Measurements from ENCODE around the gene ATG10.
"Not testable (repeated sequence)": the region's sequence is repeated elsewhere in the genome, so short reads cannot be mapped to it uniquely, and the experiment has no call there.

Gene ATG10

DNA sequence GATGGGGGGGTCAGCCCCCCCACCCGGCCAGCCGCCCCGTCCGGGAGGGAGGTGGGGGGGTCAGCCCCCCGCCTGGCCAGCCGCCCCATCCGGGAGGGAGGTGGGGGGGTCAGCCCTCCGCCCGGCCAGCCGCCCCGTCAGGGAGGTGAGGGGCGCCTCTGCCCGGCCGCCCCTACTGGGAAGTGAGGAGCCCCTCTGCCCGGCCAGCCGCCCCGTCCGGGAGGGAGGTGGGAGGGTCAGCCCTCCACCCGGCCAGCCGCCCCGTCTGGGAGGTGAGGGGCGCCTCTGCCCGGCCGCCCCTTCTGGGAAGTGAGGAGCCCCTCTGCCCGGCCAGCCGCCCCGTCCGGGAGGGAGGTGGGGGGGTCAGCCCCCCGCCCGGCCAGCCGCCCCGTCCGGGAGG is 168.0 kb downstream of the ATG10 start:
- not testable (repeated sequence) for FAIRE-seq

DNA sequence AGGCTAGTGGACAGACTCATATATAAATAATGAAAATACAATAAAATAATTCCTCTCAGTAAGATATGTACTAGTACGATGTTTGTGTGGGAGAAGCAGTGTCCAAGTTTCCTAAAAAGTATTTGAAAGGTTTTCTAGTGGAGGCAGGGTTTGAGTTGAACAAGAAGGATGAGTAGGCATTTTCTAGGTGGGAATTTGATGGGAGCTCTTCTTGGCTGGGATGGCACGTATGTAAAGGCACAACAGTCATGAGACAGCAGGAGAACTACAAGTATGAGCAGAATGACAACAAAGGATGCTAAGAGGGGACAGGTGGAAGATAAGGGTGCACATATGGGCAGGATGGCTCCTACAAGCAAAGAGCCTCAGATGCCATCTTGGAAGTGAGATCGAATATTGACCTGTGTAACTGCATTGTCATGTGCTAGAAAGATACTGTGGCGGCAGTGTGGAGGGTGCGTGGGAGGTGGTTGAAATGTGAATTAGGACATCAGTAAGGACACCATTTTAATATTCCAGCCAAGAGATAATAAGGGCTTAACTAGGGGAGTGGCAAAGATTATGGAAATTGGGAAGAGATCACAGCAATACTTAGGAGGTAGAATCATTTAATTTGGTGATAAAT is 170.5 kb downstream of the ATG10 start:
- FAIRE-seq, result no peak

DNA sequence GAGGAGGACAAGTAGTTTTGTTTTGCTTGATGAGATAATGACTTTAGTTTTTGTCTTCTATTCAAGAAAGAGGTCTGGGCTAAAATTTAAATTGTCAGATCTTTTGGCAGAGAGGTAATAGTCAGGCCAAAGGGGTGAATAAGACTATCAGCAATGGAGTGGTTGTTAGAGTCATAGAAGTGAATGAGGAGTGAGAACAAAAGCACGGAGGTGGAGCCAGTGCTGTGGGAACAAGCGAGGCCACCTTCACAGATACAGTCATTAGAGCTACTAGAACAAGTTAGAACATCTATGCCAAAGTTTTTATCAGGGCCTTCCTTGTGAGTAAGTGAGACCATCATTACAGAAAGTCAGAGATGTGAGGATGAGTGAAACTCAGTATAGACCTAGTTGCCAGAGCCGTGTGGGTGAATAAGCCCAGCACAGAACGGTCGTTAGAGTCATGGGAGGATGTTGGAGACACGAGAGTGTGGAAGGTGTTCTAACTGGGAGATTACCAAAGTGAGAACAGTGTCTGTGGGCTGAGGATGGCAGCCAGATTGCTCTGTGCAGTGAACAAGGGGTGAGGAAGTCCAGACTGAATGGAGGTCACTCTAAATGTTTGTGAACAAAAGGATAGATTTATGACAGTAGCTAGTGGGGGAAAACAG is 171.2 kb downstream of the ATG10 start:
- no peak for FAIRE-seq

- FAIRE-seq, result no peak
These were observed 176.2 kb downstream of the ATG10 start for GRCh38 chr5:82147860-82148573.

- FAIRE-seq, result no peak
These were observed 177.6 kb downstream of the ATG10 start for GRCh38 chr5:82149434-82149833.

DNA sequence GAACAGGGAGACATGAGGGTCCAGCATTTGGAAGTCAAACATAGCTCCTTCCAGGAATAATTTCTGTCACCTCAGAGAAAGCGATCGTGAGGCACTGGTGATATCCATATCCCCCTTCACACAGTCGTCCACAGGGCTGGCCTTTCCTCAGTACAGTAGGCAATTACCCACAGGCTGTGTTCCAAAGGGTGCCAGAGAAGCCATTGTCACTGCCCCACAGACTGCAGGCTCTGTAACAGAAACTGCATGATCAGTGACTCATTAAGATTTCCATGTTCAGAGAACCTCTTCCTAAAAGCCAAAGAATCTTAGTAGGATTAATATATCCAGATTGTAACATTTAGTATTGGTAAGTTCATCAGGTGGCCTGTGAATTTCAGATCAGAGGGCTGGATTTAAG is 178.7 kb downstream of the ATG10 start:
- no peak for FAIRE-seq

- FAIRE-seq, result no peak
These were observed 179.4 kb downstream of the ATG10 start for GRCh38 chr5:82151204-82151603.

- FAIRE-seq, result no peak
These were observed 179.8 kb downstream of the ATG10 start for GRCh38 chr5:82151662-82152061.

DNA sequence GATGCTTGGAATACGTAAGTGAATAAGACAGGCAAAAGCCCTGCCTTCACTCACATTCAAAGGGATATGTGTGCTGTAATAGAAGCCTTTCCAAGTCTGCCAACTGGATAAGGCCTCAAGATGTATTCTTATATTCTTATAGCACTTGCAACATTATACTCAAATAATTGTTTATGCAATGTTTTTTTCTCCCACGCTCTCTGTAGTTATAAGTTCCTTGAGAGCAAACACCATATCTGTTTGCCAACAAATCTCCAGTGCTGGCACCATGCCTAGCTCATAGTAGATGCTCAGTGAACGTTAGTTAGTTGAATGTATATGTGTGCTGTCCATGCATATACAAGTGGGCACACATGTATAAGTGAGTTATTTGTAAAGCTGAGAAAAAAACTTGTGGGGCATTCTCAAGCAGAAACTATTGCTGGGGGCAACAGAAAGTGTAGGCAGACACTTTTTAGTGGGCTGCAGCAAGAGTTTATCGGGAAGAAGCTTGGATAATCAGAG is 181.2 kb downstream of the ATG10 start:
- FAIRE-seq, result no peak

GRCh38 chr5:82154776-82155175 is 183.0 kb downstream of the ATG10 start:
- FAIRE-seq, result no peak

DNA sequence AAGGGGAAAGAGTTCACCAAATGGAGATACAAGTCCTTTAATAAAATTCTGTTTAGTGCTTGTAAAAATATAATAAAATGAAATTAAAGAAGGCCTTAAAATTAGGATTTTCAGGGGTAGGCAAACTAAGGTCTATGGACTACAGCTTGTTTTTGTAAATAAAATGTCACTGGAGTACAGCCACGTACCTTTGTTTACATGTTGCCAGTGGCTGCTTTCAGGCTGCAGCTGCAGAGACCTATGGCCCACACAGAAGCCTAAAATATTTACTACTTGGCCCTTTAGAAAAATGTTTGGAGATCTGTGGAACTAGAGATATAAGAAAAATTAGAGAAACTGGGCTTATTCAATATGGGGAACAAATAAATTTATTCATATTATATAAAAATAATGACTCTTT is 183.5 kb downstream of the ATG10 start:
- FAIRE-seq, result no peak

- no peak for FAIRE-seq
These were observed 185.1 kb downstream of the ATG10 start for GRCh38 chr5:82156874-82157273.

GRCh38 chr5:82158755-82159413 is 187.1 kb downstream of the ATG10 start:
- FAIRE-seq, result no peak

GRCh38 chr5:82160948-82161347 is 189.1 kb downstream of the ATG10 start:
- FAIRE-seq, result no peak

DNA sequence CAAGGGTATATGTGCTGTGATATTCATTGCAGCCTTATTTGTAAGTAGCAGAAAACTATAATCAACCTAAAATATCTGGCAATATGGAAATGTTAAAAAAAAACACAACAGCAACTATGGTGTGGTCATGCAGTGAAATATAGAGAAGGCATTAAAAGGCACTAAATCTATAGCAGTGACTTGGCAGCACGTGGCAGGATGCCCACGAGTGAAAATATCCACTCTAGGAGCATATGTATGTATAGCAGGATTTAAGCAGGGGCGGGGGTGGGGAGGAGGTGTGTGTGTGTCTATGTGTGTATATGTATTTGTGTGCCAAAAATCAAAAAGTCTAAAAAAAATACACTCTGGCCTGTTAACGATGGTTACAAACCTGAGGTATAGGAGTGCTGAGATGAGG is 190.8 kb downstream of the ATG10 start:
- FAIRE-seq, result no peak

- FAIRE-seq, result no peak
These were observed 191.8 kb downstream of the ATG10 start for GRCh38 chr5:82163452-82164175.

- FAIRE-seq, result no peak
These were observed 192.6 kb downstream of the ATG10 start for GRCh38 chr5:82164176-82164976.

DNA sequence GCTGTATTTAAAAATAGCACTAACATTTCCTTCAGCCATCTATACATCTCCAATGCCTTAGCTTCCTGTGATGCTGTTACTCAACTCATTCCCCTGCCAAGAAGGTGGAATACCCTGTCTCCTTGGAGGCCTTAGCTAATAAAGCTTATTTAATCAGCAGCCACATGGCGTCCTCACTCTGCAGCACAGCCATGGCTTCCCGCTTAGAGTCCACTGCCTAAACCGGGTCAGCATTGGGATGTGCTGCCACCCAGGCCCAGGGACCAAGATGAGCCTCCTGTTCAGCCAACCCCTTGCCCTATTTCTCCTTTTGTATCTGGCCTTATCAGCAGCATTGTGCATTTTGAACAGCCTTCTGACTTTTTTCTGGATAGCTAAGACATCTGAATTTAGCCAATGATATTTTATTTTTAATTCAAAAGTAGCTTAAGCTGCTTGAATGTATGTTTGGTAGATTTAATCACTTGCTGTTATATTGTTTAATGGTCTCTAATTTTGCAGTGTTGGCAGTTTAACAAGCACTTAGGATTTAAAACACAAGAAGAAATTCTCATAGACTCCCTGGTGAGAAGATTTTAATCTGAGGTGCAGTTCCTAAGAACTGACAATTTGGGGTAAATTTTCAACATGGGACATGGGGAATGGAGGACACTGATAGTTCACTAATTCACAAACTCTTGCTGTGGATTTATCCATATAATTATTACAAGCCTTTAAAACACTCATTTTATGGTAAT is 193.3 kb downstream of the ATG10 start:
- no peak for FAIRE-seq

- FAIRE-seq, result peak; percentile 71
These were observed 194.1 kb downstream of the ATG10 start for GRCh38 chr5:82165740-82166530.

- FAIRE-seq, result no peak
These were observed 195.6 kb downstream of the ATG10 start for GRCh38 chr5:82167372-82167935.
